SK-N-SH treated with all-trans-retinoic acid at 6 μM for 48 hours (cell line): ENCODE measurements around the gene PABPN1L.

ENCODE experiments used
- ATAC-seq: fragments of 200-7000 bp; cut with Tn5 transposase; 3 replicates; pipeline ENCODE4 v1.9.1; 2020; ENCODE audit warnings: mild to moderate bottlenecking, moderate library complexity
- ARNTL ChIP-seq: fragments of 450-650 bp; formaldehyde crosslinking; IDR thresholded peaks from 2 replicates; pipeline ENCODE4 v1.5.0; 2020; ENCODE audit warnings: low read depth, mild to moderate bottlenecking, moderate library complexity, borderline replicate concordance
- BACH2 ChIP-seq: fragments of 250-450 bp; sonication (Bioruptor Pico); IDR thresholded peaks from 2 replicates; pipeline ENCODE4 v1.9.0; 2021; ENCODE audit warnings: mild to moderate bottlenecking, borderline replicate concordance
- CSDC2 ChIP-seq: fragments of 250-450 bp; sonication (Bioruptor Pico); IDR thresholded peaks from 2 replicates; pipeline ENCODE4 v1.5.0; 2020; ENCODE audit warnings: mild to moderate bottlenecking, moderate library complexity
- ESRRG ChIP-seq: fragments of 250-450 bp; sonication (Bioruptor Pico); IDR thresholded peaks from 2 replicates; pipeline ENCODE4 v1.6.1; 2021; ENCODE audit warnings: mild to moderate bottlenecking
- GLIS3 ChIP-seq: fragments of 250-450 bp; sonication (Bioruptor Pico); IDR thresholded peaks from 2 replicates; pipeline ENCODE4 v1.5.0; 2020; ENCODE audit warnings: mild to moderate bottlenecking, moderate library complexity
- ISL1 ChIP-seq: fragments of 250-450 bp; sonication (Bioruptor Pico); IDR thresholded peaks from 2 replicates; pipeline ENCODE4 v2.1.2; 2022; ENCODE audit warnings: mild to moderate bottlenecking, moderate library complexity
- OSR1 ChIP-seq: fragments of 250-450 bp; sonication (Bioruptor Pico); IDR thresholded peaks from 2 replicates; pipeline ENCODE4 v1.8.0; 2022; ENCODE audit warnings: moderate library complexity, mild to moderate bottlenecking, inconsistent platforms
- PPARA ChIP-seq: fragments of 250-450 bp; sonication (Bioruptor Pico); IDR thresholded peaks from 2 replicates; pipeline ENCODE4 v1.5.0; 2020; ENCODE audit warnings: mild to moderate bottlenecking, borderline replicate concordance
- RARB ChIP-seq: fragments of 250-450 bp; sonication (Bioruptor Pico); IDR thresholded peaks from 2 replicates; pipeline ENCODE4 v1.8.0; 2021; ENCODE audit warnings: mild to moderate bottlenecking, moderate library complexity
- SNAI2 ChIP-seq: fragments of 250-450 bp; sonication (Bioruptor Pico); IDR thresholded peaks from 2 replicates; pipeline ENCODE4 v1.5.0; 2020; ENCODE audit warnings: mild to moderate bottlenecking, moderate library complexity
- TCF4 ChIP-seq: fragments of 250-450 bp; sonication (Bioruptor Pico); IDR thresholded peaks from 2 replicates; pipeline ENCODE4 v1.8.0; 2021; ENCODE audit warnings: mild to moderate bottlenecking, moderate library complexity, borderline replicate concordance
- ZC3H10 ChIP-seq: fragments of 250-450 bp; sonication (Bioruptor Pico); IDR thresholded peaks from 2 replicates; pipeline ENCODE4 v1.5.1; 2021; ENCODE audit warnings: mild to moderate bottlenecking, moderate library complexity
- ZFP3 ChIP-seq: fragments of 250-450 bp; sonication (Bioruptor Pico); IDR thresholded peaks from 2 replicates; pipeline ENCODE4 v1.5.0; 2020; ENCODE audit warnings: mild to moderate bottlenecking, moderate library complexity
- ZFP30 ChIP-seq: fragments of 450-650 bp; formaldehyde crosslinking; IDR thresholded peaks from 2 replicates; pipeline ENCODE4 v1.5.0; 2022; ENCODE audit warnings: mild to moderate bottlenecking, moderate library complexity
- ZNF565 ChIP-seq: fragments of 450-650 bp; formaldehyde crosslinking; conservative IDR thresholded peaks from 2 replicates; pipeline ENCODE4 v1.5.0; 2020; ENCODE audit warnings: low read depth, mild to moderate bottlenecking, moderate library complexity
- ZNF70 ChIP-seq: fragments of 450-650 bp; formaldehyde crosslinking; IDR thresholded peaks from 2 replicates; pipeline ENCODE4 v1.5.0; 2020; ENCODE audit warnings: mild to moderate bottlenecking, moderate library complexity
- ZNF8 ChIP-seq: fragments of 450-650 bp; formaldehyde crosslinking; IDR thresholded peaks from 2 replicates; pipeline ENCODE4 v1.5.0; 2020; ENCODE audit warnings: mild to moderate bottlenecking, moderate library complexity
- TF ChIP-seq, protein P1 (sequence below): fragments of 250-450 bp; sonication (Bioruptor Pico); IDR thresholded peaks from 2 replicates; pipeline ENCODE4 v1.5.0; 2020; ENCODE audit warnings: mild to moderate bottlenecking, moderate library complexity
- TF ChIP-seq, protein P2 (sequence below): fragments of 250-450 bp; sonication (Bioruptor Pico); IDR thresholded peaks from 2 replicates; pipeline ENCODE4 v1.8.0; 2020; ENCODE audit warnings: mild to moderate bottlenecking, moderate library complexity, borderline replicate concordance
- TF ChIP-seq, protein P3 (sequence below): fragments of 250-450 bp; sonication (Bioruptor Pico); IDR thresholded peaks from 2 replicates; pipeline ENCODE4 v1.5.1; 2021; ENCODE audit warnings: mild to moderate bottlenecking, moderate library complexity
- TF ChIP-seq, protein P4 (sequence below): fragments of 250-450 bp; sonication (Bioruptor Pico); IDR thresholded peaks from 2 replicates; pipeline ENCODE4 v1.8.0; 2021; ENCODE audit warnings: low read depth, mild to moderate bottlenecking, moderate library complexity, borderline replicate concordance
- TF ChIP-seq, protein P5 (sequence below): fragments of 250-450 bp; sonication (Bioruptor Pico); IDR thresholded peaks from 2 replicates; pipeline ENCODE4 v1.5.1; 2020; ENCODE audit warnings: low read depth, mild to moderate bottlenecking, moderate library complexity

Gene PABPN1L

DNA sequence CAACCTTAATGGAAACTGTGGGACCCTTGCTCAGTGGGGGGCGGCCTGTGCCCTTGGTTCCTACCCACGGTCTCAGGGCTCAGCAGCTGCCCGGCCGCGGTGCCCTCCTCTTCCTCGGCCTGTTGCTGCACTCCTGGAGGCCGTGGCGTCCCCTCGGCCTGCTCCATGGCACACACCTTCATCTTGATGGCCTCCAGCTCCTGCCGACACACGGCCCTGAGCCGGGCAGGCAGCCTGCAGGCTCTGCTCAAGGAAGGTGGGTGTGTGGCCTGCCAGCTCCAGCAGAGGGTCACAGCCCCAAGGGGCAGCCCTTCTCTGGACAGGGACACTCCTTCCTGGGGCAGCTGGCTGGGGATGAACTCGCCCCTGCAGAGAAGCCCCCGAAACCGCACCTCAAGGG, 718 bp downstream of the PABPN1L start:
- ATAC-seq: no peak
- no peak for TF ChIP-seq ZNF8 (CRISPR knock-in tag)

DNA sequence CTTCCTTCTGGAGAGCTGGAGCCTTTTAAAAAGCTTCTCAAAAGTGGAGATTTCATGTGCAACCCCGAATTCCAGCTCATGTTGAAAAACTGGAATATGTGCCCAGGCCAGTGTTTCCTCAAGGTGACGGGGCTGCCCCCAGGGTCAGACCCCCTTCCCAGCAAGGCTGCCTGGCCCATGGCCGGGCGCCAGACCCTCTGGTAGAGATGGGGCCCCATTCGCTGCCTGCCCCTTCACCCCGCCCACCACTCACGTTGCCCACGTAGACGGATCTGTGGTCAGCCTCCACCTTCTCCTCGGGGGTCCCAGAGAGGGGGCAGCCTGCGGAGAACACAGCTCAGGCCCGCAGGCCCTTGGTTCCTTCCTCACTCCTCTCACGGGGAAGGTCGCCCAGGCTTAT, 1.1 kb downstream of the PABPN1L start:
- no peak for ATAC-seq
- TF ChIP-seq ZNF8 (CRISPR knock-in tag): no peak
- TF ChIP-seq ZNF565: no peak
- TF ChIP-seq GLIS3 (CRISPR knock-in tag): no peak
- TF ChIP-seq ZC3H10 (CRISPR knock-in tag): no peak
- TF ChIP-seq, protein P1, sequence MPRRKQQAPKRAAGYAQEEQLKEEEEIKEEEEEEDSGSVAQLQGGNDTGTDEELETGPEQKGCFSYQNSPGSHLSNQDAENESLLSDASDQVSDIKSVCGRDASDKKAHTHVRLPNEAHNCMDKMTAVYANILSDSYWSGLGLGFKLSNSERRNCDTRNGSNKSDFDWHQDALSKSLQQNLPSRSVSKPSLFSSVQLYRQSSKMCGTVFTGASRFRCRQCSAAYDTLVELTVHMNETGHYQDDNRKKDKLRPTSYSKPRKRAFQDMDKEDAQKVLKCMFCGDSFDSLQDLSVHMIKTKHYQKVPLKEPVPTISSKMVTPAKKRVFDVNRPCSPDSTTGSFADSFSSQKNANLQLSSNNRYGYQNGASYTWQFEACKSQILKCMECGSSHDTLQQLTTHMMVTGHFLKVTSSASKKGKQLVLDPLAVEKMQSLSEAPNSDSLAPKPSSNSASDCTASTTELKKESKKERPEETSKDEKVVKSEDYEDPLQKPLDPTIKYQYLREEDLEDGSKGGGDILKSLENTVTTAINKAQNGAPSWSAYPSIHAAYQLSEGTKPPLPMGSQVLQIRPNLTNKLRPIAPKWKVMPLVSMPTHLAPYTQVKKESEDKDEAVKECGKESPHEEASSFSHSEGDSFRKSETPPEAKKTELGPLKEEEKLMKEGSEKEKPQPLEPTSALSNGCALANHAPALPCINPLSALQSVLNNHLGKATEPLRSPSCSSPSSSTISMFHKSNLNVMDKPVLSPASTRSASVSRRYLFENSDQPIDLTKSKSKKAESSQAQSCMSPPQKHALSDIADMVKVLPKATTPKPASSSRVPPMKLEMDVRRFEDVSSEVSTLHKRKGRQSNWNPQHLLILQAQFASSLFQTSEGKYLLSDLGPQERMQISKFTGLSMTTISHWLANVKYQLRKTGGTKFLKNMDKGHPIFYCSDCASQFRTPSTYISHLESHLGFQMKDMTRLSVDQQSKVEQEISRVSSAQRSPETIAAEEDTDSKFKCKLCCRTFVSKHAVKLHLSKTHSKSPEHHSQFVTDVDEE (CRISPR knock-in tag): no peak
- no peak for TF ChIP-seq SNAI2 (CRISPR knock-in tag)
- no peak for TF ChIP-seq ZFP30 (CRISPR knock-in tag)
- no peak for TF ChIP-seq CSDC2 (CRISPR knock-in tag)
- TF ChIP-seq PPARA (CRISPR knock-in tag): no peak
- no peak for TF ChIP-seq BACH2 (CRISPR knock-in tag)
- no peak for TF ChIP-seq ZNF70 (CRISPR knock-in tag)
- TF ChIP-seq ESRRG (CRISPR knock-in tag): no peak
- TF ChIP-seq, protein P2, sequence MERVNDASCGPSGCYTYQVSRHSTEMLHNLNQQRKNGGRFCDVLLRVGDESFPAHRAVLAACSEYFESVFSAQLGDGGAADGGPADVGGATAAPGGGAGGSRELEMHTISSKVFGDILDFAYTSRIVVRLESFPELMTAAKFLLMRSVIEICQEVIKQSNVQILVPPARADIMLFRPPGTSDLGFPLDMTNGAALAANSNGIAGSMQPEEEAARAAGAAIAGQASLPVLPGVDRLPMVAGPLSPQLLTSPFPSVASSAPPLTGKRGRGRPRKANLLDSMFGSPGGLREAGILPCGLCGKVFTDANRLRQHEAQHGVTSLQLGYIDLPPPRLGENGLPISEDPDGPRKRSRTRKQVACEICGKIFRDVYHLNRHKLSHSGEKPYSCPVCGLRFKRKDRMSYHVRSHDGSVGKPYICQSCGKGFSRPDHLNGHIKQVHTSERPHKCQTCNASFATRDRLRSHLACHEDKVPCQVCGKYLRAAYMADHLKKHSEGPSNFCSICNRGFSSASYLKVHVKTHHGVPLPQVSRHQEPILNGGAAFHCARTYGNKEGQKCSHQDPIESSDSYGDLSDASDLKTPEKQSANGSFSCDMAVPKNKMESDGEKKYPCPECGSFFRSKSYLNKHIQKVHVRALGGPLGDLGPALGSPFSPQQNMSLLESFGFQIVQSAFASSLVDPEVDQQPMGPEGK (CRISPR knock-in tag): no peak
- TF ChIP-seq, protein P3, sequence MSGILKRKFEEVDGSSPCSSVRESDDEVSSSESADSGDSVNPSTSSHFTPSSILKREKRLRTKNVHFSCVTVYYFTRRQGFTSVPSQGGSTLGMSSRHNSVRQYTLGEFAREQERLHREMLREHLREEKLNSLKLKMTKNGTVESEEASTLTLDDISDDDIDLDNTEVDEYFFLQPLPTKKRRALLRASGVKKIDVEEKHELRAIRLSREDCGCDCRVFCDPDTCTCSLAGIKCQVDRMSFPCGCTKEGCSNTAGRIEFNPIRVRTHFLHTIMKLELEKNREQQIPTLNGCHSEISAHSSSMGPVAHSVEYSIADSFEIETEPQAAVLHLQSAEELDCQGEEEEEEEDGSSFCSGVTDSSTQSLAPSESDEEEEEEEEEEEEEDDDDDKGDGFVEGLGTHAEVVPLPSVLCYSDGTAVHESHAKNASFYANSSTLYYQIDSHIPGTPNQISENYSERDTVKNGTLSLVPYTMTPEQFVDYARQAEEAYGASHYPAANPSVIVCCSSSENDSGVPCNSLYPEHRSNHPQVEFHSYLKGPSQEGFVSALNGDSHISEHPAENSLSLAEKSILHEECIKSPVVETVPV (CRISPR knock-in tag): no peak
- TF ChIP-seq TCF4: no peak
- no peak for TF ChIP-seq ZFP3
- no peak for TF ChIP-seq ISL1 (CRISPR knock-in tag)

DNA sequence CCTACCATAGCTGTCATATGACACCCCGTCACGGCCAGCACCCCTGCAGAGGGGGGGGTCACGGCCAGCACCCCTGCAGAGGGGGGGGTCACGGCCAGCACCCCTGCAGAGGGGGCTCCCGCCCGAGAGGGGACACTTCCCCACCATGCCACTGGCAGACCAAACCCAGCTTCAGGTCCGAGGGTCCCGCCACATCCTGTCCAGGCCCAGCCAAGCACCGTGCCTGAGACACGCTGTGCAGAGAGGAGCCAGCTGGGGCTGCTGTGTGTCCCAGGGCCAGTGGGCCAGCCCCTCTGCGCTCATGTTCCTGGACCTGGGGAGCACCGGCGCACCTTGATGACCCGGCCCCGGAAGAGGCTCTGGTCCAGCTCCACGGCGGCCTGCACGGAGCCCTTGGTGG, 1.9 kb downstream of the PABPN1L start:
- ATAC-seq: no peak
- TF ChIP-seq BACH2 (CRISPR knock-in tag): no peak
- TF ChIP-seq GLIS3 (CRISPR knock-in tag): no peak
- no peak for TF ChIP-seq ARNTL (CRISPR knock-in tag)
- no peak for TF ChIP-seq SNAI2 (CRISPR knock-in tag)
- TF ChIP-seq, protein P1 (CRISPR knock-in tag): no peak
- TF ChIP-seq ZFP30 (CRISPR knock-in tag): no peak
- TF ChIP-seq ZNF8 (CRISPR knock-in tag): no peak
- no peak for TF ChIP-seq ZFP3
- TF ChIP-seq, protein P3 (CRISPR knock-in tag): no peak
- no peak for TF ChIP-seq CSDC2 (CRISPR knock-in tag)
- no peak for TF ChIP-seq PPARA (CRISPR knock-in tag)
- no peak for TF ChIP-seq OSR1 (CRISPR knock-in tag)
- TF ChIP-seq, protein P4, sequence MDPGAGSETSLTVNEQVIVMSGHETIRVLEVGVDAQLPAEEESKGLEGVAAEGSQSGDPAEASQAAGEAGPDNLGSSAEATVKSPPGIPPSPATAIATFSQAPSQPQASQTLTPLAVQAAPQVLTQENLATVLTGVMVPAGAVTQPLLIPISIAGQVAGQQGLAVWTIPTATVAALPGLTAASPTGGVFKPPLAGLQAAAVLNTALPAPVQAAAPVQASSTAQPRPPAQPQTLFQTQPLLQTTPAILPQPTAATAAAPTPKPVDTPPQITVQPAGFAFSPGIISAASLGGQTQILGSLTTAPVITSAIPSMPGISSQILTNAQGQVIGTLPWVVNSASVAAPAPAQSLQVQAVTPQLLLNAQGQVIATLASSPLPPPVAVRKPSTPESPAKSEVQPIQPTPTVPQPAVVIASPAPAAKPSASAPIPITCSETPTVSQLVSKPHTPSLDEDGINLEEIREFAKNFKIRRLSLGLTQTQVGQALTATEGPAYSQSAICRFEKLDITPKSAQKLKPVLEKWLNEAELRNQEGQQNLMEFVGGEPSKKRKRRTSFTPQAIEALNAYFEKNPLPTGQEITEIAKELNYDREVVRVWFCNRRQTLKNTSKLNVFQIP (CRISPR knock-in tag): no peak
- TF ChIP-seq ESRRG (CRISPR knock-in tag): no peak
- no peak for TF ChIP-seq ZNF565
- TF ChIP-seq ZC3H10 (CRISPR knock-in tag): no peak
- TF ChIP-seq, protein P5, sequence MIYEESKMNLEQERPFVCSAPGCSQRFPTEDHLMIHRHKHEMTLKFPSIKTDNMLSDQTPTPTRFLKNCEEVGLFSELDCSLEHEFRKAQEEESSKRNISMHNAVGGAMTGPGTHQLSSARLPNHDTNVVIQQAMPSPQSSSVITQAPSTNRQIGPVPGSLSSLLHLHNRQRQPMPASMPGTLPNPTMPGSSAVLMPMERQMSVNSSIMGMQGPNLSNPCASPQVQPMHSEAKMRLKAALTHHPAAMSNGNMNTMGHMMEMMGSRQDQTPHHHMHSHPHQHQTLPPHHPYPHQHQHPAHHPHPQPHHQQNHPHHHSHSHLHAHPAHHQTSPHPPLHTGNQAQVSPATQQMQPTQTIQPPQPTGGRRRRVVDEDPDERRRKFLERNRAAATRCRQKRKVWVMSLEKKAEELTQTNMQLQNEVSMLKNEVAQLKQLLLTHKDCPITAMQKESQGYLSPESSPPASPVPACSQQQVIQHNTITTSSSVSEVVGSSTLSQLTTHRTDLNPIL (CRISPR knock-in tag): no peak
- no peak for TF ChIP-seq ISL1 (CRISPR knock-in tag)
- TF ChIP-seq RARB: no peak
